Activated CD8-positive, alpha-beta memory T cell treated with anti-CD3 and anti-CD28 coated beads, Interleukin-2, amount 50 U/mL, for 24 hours (primary cell): ENCODE data around the gene OR10H5.
"Not testable (repeated sequence)": the region's sequence is repeated elsewhere in the genome, so short reads cannot be mapped to it uniquely, and the experiment has no call there.

Experiments
- DNase-seq: peaks from one replicate; pipeline ENCODE4 v3.0.0-alpha.2; 2020; ENCODE audit errors: extremely low read depth

Gene OR10H5

GRCh38 chr19:15812060-15812722, 24.7 kb downstream of the OR10H5 start:
- no peak for DNase-seq

GRCh38 chr19:15813916-15814315, 26.5 kb downstream of the OR10H5 start:
- DNase-seq = no peak

- DNase-seq = no peak
Observed at GRCh38 chr19:15815306-15815705, 27.8 kb downstream of the OR10H5 start, which contains the start of gene OR10H1. OR10H1 (minus strand) TSS chr19:15815664; CDS start chr19:15808037, 7,627 bp downstream.

- DNase-seq = no peak
Observed at GRCh38 chr19:15820646-15821045, 33.2 kb downstream of the OR10H5 start.

- DNase-seq = no peak
Observed at GRCh38 chr19:15825753-15826152, 38.3 kb downstream of the OR10H5 start.

GRCh38 chr19:15828121-15828610, 40.7 kb downstream of the OR10H5 start:
- DNase-seq = no peak

- not testable (repeated sequence) for DNase-seq
Observed at GRCh38 chr19:15828611-15829305, 41.3 kb downstream of the OR10H5 start.

- no peak for DNase-seq
Observed at GRCh38 chr19:15829306-15829698, 41.8 kb downstream of the OR10H5 start.

- no peak for DNase-seq
Observed at GRCh38 chr19:15829786-15830185, 42.3 kb downstream of the OR10H5 start.

GRCh38 chr19:15831626-15832025, 44.2 kb downstream of the OR10H5 start:
- no peak for DNase-seq

- not testable (repeated sequence) for DNase-seq
Observed at GRCh38 chr19:15834232-15834631, 46.8 kb downstream of the OR10H5 start.

GRCh38 chr19:15835565-15836329, 48.3 kb downstream of the OR10H5 start:
- DNase-seq = peak; percentile 8

GRCh38 chr19:15836330-15837220, 49.1 kb downstream of the OR10H5 start:
- DNase-seq = peak; percentile 91

GRCh38 chr19:15837221-15837731, 49.8 kb downstream of the OR10H5 start:
- DNase-seq = no peak

GRCh38 chr19:15838351-15838750, 50.9 kb downstream of the OR10H5 start:
- DNase-seq = no peak

GRCh38 chr19:15839888-15840287, 52.4 kb downstream of the OR10H5 start:
- DNase-seq = not testable (repeated sequence)

GRCh38 chr19:15840833-15841232, 53.4 kb downstream of the OR10H5 start:
- no peak for DNase-seq

- no peak for DNase-seq
Observed at GRCh38 chr19:15841875-15842569, 54.6 kb downstream of the OR10H5 start.

- DNase-seq = no peak
Observed at GRCh38 chr19:15843203-15843893, 55.9 kb downstream of the OR10H5 start.

- DNase-seq = not testable (repeated sequence)
Observed at GRCh38 chr19:15843894-15844222, 56.4 kb downstream of the OR10H5 start.
